ENCODE results near the gene SSTR3.

The SSTR3 gene

DNA sequence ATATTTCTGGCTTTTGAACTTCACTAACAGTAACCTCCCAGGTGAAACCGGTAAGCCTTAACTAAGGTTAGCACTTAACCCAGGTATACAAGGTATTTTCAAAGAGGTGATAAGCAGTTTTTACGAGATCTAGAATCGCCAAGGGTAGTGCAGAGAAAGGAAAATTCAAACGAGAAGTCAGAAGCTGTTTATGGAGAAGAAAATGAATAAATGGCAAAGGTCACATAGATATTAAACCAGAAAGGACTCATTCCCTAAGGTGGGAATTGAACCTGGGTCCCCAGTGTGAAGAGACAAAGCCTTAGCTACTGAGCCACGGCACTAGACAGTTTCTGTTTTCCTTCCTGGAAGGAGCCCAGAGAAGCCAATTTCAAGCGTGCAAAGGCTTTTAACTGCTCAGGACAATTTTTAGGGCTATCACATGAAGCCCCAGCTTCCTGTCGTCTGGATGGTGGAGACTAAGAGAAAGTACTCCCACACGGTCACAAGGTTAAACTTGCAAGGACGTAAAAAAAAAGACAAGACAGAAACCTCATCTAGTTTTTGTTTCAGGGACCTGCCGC lies 18.6 kb downstream of the SSTR3 start:
- no peak for DNase-seq

- no peak for DNase-seq
These were observed 19.5 kb downstream of the SSTR3 start for GRCh38 chr22:37192741-37193140.

DNA sequence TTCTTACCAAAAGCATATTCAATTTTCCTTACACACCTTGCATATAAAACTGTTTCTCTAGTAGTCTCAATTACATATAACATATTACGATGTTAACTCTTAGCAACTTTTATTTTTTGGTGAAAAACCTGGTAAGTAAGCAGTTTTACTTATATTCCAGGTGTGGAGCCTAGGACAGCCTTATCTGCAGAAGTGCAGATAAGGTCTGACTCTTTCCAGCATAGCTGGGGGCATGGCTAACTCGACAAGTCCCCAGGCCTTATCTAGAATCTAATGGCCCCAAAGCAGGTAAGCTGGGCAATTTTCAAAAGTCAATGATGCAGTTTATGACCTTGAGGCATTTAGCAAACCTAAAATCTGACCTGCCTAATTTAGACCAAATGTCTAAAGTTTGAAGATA lies 20.1 kb downstream of the SSTR3 start:
- no peak for DNase-seq

DNA sequence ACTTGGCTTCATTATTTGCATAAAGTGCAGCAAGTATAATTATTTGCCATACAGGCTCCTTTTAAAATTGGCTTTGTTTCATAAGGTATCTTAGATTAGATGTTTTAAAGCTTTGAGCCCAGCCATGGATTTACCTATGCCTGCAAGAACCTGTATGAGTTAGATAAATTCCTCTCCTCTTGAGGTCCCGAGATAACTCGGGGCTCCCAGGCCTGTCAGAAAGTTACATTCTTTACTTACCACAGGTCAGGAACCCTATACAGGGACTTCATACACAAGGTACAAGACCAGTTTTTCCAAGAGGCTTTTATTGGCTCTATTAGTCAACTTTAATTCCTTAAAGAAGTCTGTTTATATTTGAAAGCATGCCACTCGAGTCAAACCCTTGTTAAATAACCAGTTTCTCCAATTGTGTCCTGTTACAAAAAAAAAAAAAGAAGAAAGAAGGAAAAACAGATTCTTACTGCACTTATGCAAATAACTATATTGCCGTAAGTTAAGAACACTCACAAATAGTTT lies 22.0 kb downstream of the SSTR3 start:
- no peak for DNase-seq

DNA sequence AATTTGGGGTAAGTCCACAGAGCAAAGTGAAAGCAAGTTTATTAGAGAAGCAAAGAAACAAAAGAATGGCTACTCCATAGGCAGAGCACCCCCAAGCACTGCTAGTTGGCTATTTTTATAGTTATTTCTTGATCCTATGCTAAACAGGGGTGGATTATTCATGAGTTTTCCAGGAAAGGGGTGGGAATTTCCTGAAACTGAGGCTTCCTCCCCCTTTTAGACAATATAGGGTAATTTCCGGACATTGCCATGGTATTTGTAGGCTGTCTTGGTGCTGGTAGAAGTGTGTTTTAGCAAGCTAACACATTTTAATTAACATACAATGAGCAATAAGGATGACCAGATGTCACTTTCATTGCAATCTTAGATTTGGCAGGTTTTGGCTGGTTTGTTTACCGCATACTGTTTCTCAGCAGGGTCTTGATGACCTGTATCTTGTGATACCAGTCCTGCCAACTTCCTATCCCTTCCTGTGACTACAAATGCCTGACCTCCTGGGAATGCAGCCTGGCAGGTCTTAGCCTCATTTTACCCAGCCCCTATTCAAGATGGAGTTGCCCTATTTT lies 23.3 kb downstream of the SSTR3 start:
- no peak for DNase-seq

GRCh38 chr22:37187891-37188761 lies 24.2 kb downstream of the SSTR3 start, which contains the start of gene C1QTNF6:
Gene C1QTNF6 (minus strand): TSS chr22:37188247. CDS start chr22:37188213, 34 bp downstream.
- no peak for DNase-seq

GRCh38 chr22:37187552-37187890 lies 24.8 kb downstream of the SSTR3 start:
- DNase-seq, result no peak

- no peak for DNase-seq
These were observed 25.2 kb downstream of the SSTR3 start for GRCh38 chr22:37186997-37187522.

GRCh38 chr22:37186228-37186996 lies 25.9 kb downstream of the SSTR3 start:
- DNase-seq, result no peak

- no peak for DNase-seq
These were observed 26.5 kb downstream of the SSTR3 start for GRCh38 chr22:37185646-37186227.

DNA sequence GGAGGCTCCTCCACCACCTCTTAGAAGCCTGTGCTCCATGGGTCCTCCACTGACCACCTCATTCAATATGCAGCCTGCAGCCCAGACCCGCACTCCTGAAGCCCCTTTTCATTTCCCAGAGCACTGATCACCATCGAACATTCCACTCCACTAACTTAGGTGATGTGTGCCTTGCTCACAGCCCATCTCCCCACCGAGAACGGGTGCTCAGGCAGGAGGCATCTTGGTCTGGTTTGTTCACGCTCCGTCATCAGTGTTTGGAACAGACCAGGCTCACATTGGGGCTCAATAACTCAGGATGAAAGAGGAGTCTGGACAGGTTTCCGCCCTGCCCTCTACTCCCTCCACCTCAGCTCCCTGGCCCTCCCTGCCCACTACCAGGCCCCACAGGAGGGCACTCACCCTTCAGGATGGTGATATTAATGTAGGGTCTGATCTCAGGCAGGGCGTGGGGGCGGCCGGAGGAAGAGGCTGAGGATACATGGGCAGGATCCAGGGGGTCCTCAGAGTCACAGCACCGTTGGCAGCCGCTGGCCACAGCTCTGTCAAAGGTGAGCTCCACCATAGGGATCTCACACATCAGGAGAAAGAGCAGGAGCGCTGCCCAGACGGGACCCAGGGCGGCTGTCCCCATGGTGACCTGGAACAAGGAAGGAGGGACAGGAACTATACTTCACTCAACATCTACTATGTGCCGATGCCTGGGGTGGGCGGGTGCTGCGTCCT lies 27.3 kb downstream of the SSTR3 start:
- no peak for DNase-seq

DNA sequence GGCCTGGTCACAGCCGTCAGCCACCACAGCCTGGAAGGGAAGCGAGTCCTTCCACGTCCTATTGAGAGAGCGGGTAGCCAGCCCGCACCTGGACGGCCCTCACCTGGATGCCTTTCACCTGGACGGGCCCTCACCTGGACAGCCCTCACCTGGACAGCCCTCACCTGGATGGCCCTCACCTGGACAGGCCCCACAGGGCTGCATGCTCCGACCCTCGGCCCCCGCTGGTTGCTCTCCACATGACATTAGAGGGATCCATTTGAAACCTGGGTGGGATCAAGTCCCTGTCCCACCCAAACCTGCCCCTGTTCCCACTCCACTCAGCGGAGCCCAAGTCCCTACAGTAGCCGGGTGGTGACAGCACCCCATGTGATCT lies 27.9 kb downstream of the SSTR3 start:
- DNase-seq, result no peak

GRCh38 chr22:37183432-37184379 lies 28.6 kb downstream of the SSTR3 start:
- DNase-seq, result no peak

GRCh38 chr22:37182949-37183245 lies 29.4 kb downstream of the SSTR3 start:
- no peak for DNase-seq

DNA sequence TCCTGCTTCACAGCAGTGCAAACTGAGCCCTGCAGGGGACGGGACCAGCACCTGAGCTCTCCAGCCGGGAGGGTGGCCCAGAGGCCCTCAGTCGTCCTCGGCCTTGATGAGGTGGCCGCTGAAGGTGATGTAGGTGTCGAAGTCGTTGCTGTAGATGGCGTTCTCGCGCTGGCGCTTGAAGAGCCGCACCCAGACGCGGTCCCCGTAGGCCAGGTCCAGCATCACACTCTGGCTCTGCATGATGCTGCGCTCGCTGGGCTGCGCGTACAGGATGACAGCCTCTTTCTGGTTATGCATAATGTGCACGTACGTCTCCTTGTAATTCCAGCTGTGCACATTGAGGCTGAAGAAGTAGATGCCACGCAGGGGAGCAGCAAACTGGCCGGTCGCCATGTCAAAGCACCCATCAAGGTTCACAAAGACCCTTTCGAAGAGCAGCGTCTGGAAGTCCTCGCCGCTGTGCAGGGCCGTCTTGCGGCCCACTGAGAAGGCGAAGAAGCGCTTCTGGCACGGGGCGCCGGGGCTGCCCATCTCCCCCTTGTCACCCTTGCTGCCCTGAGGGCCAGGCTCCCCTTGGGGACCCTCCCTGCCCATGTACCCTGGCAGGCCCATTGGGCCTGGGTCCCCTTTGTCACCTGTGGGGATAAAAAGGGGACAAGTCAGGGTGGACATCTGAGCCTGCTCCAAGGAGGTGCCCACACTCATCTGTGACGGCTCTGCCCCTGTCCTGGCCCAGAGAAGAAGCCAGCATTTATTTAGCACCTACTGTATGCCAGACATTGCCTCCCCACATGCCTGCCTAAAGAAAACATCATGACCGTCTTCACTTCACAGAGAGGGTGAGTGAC lies 30.0 kb downstream of the SSTR3 start:
- no peak for DNase-seq

DNA sequence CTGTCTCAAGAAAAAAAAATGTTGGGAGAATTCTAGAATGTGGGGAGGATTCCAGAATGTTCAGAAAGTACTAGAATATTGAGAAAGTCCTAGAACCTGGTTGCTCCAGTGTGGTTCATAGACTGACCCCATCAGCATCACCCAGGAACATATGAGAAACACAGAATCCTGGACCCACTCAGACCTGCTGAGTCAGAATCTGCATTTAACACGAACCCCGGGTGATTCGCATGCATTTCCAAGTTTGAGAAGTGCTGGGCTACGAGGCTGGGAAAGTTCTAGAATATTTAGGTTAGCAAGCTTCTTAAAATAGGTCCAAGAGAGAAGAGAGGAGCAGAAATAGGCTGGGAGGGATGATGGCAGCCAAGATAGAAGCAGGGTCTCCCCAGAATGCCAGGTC lies 30.6 kb downstream of the SSTR3 start:
- DNase-seq, result no peak

- no peak for DNase-seq
These were observed 31.6 kb downstream of the SSTR3 start for GRCh38 chr22:37180531-37181231.

DNA sequence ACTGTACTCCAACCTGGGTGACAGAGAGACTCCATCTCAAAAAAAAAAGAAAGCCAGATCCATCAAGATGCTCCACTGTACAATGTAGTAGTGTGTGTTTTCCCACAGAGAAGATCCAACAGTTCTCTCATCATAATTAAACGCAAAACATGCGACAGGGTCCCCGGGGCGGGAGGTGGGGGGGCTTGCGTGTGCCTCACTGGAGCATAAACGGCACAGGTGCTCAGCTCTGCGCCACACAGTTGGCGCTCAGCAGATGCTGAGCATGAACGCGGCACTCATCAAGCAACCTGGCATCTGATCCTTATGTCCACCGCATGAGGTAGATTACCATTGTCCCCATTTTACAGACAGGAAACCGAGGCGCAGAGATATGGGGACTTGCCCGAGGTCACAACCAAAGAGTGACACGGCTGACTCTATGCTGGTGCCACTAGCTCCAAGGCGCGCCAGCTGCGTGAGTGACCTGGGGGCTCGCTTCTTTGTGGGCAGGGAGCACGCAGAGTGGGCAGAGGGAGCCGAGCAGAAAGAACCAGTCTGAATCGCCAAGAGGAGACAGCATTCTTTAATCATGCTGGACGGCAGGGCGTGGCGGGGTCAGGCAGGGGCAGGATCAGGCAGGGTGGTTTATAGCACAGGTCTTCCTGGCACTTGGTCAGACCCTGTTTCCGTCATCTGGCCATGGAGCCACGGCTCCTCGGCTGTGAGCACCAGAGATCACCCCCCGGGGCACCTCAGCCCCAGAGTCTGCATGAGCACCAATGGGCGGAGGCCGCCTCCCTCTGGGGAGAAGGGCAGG lies 32.5 kb downstream of the SSTR3 start:
- no peak for DNase-seq

DNA sequence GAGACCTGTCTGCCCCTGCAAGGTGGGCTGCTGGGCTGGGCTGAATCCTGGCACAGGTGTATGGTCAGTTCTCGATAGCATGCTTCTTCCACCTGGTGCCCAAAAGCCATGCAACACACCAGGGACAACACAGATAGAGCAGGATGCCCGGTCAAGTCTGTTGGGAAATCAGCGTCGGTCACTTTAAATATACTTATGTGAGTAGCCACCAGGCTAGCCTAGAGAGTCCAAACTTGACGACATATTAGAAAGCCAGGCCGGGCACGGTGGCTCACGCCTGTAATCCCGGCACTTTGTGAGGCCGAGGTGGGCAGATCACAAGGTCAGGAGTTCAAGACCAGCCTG lies 33.2 kb downstream of the SSTR3 start:
- DNase-seq, result no peak
